ENCODE measurements around the gene CALHM5.

CALHM5 gene

GRCh38 chr6:116508527-116508926 lies 2.9 kb upstream of the CALHM5 start:
- DNase-seq (ENCODE audit: low read depth): no peak

GRCh38 chr6:116512111-116512559 lies 696 bp downstream of the CALHM5 start:
- DNase-seq (ENCODE audit: low read depth): peak; percentile 18

GRCh38 chr6:116512734-116513133 lies 1.3 kb downstream of the CALHM5 start:
- DNase-seq (ENCODE audit: low read depth): no peak

GRCh38 chr6:116513224-116513875 lies 1.9 kb downstream of the CALHM5 start:
- DNase-seq (ENCODE audit: low read depth): no peak

- no peak for DNase-seq (ENCODE audit: low read depth)
Measured at GRCh38 chr6:116514111-116514510, 2.7 kb downstream of the CALHM5 start.

- DNase-seq (ENCODE audit: low read depth): no peak
Measured at GRCh38 chr6:116515141-116515540, 3.7 kb downstream of the CALHM5 start.

- DNase-seq (ENCODE audit: low read depth): no peak
Measured at GRCh38 chr6:116518621-116519368, 7.4 kb downstream of the CALHM5 start.

GRCh38 chr6:116522896-116523295 lies 11.5 kb downstream of the CALHM5 start:
- no peak for DNase-seq (ENCODE audit: low read depth)

- no peak for DNase-seq (ENCODE audit: low read depth)
Measured at GRCh38 chr6:116524236-116524635, 12.8 kb downstream of the CALHM5 start.

- no peak for DNase-seq (ENCODE audit: low read depth)
Measured at GRCh38 chr6:116528133-116528532, 16.7 kb downstream of the CALHM5 start.

GRCh38 chr6:116528780-116529179 lies 17.3 kb downstream of the CALHM5 start:
- DNase-seq (ENCODE audit: low read depth): no peak

- DNase-seq (ENCODE audit: low read depth): no peak
Measured at GRCh38 chr6:116529466-116530290, 18.2 kb downstream of the CALHM5 start.

GRCh38 chr6:116530436-116530835 lies 19.0 kb downstream of the CALHM5 start:
- no peak for DNase-seq (ENCODE audit: low read depth)

GRCh38 chr6:116531675-116532570 lies 20.5 kb downstream of the CALHM5 start:
- DNase-seq (ENCODE audit: low read depth): no peak

GRCh38 chr6:116533233-116533957 lies 22.0 kb downstream of the CALHM5 start:
- no peak for DNase-seq (ENCODE audit: low read depth)

- DNase-seq (ENCODE audit: low read depth): no peak
Measured at GRCh38 chr6:116535109-116535508, 23.7 kb downstream of the CALHM5 start.

- DNase-seq (ENCODE audit: low read depth): no peak
Measured at GRCh38 chr6:116536216-116536621, 24.8 kb downstream of the CALHM5 start.

- no peak for DNase-seq (ENCODE audit: low read depth)
Measured at GRCh38 chr6:116542426-116542825, 31.0 kb downstream of the CALHM5 start.

GRCh38 chr6:116543149-116543548 lies 31.7 kb downstream of the CALHM5 start:
- no peak for DNase-seq (ENCODE audit: low read depth)

- no peak for DNase-seq (ENCODE audit: low read depth)
Measured at GRCh38 chr6:116545651-116546050, 34.2 kb downstream of the CALHM5 start, which contains the start of gene TRAPPC3L. TSS of gene TRAPPC3L (minus strand) at chr6:116545684. CDS start at chr6:116545514, 170 bp downstream.

GRCh38 chr6:116547358-116547757 lies 35.9 kb downstream of the CALHM5 start:
- no peak for DNase-seq (ENCODE audit: low read depth)

Measured in GM04503 (cell line).